DND-41 (cell line): ENCODE results near the gene STXBP4.

Experiments
- ATAC-seq: fragments of 200-7000 bp; cut with Tn5 transposase; 3 replicates; pipeline ENCODE4 v1.9.1; 2021; ENCODE audit warnings: low read depth; ENCODE audit not compliant: insufficient read depth
- DNase-seq: peaks from one replicate; pipeline ENCODE4 v3.0.0-alpha.2; 2020
- H2AFZ ChIP-seq: 2 replicates; pipeline ENCODE4 v1.6.0; 2012; ENCODE audit warnings: low read depth, low read length
- H3K27ac ChIP-seq: 2 replicates; pipeline ENCODE4 v1.5.1; 2012; ENCODE audit warnings: low read length, inconsistent platforms
- H3K27me3 ChIP-seq: fragments of 200-600 bp; sonication (generic); 2 replicates; pipeline ENCODE4 v1.6.0; 2012; ENCODE audit warnings: low read length, mild to moderate bottlenecking, inconsistent platforms; ENCODE audit not compliant: insufficient read depth, poor library complexity
- H3K36me3 ChIP-seq: 2 replicates; pipeline ENCODE4 v1.5.1; 2012; ENCODE audit warnings: low read length, inconsistent platforms; ENCODE audit not compliant: insufficient read depth
- H3K4me1 ChIP-seq: 2 replicates; pipeline ENCODE4 v1.5.1; 2012; ENCODE audit warnings: mild to moderate bottlenecking, low read length; ENCODE audit not compliant: insufficient read depth
- H3K4me2 ChIP-seq: 2 replicates; pipeline ENCODE4 v1.6.0; 2012; ENCODE audit warnings: mild to moderate bottlenecking, moderate library complexity, low read length, inconsistent platforms; ENCODE audit not compliant: insufficient read depth
- H3K4me3 ChIP-seq, 2 experiments: fragments of 200-600 bp in 1 of 2; shearing (Covaris generic) in 1 of 2; 2 replicates each; pipeline ENCODE4 v1.5.1; 2012 to 2016; ENCODE audit warnings: inconsistent platforms in 2 of 2, low read length in 2 of 2, mild to moderate bottlenecking in 2 of 2, low read depth in 1 of 2, moderate library complexity in 1 of 2
- H3K79me2 ChIP-seq: 2 replicates; pipeline ENCODE4 v1.6.0; 2012; ENCODE audit warnings: low read length, inconsistent platforms; ENCODE audit not compliant: insufficient read depth
- H3K9ac ChIP-seq: 2 replicates; pipeline ENCODE4 v1.6.0; 2012; ENCODE audit warnings: low read depth, mild to moderate bottlenecking, inconsistent platforms, low read length, moderate library complexity
- H3K9me3 ChIP-seq: 2 replicates; pipeline ENCODE4 v1.5.1; 2012; ENCODE audit warnings: low read length, moderate library complexity, mild to moderate bottlenecking, inconsistent platforms; ENCODE audit not compliant: insufficient read depth, severe bottlenecking
- H4K20me1 ChIP-seq: 2 replicates; pipeline ENCODE4 v1.6.0; 2012; ENCODE audit warnings: low read length; ENCODE audit not compliant: insufficient read depth
- EZH2 ChIP-seq: IDR thresholded peaks from 3 replicates; pipeline ENCODE4 v1.6.1; 2012; ENCODE audit warnings: borderline replicate concordance, low read depth, mild to moderate bottlenecking, moderate library complexity, low read length, inconsistent platforms; ENCODE audit not compliant: severe bottlenecking
- TF ChIP-seq, protein P1 (sequence below): IDR thresholded peaks from 2 replicates; pipeline ENCODE4 v1.5.1; 2012; ENCODE audit warnings: borderline replicate concordance, low read length, moderate library complexity, mild to moderate bottlenecking; ENCODE audit not compliant: poor library complexity, severe bottlenecking; ENCODE audit errors: extremely low read depth

STXBP4 gene, protein sequence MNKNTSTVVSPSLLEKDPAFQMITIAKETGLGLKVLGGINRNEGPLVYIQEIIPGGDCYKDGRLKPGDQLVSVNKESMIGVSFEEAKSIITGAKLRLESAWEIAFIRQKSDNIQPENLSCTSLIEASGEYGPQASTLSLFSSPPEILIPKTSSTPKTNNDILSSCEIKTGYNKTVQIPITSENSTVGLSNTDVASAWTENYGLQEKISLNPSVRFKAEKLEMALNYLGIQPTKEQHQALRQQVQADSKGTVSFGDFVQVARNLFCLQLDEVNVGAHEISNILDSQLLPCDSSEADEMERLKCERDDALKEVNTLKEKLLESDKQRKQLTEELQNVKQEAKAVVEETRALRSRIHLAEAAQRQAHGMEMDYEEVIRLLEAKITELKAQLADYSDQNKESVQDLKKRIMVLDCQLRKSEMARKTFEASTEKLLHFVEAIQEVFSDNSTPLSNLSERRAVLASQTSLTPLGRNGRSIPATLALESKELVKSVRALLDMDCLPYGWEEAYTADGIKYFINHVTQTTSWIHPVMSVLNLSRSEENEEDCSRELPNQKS

DNA sequence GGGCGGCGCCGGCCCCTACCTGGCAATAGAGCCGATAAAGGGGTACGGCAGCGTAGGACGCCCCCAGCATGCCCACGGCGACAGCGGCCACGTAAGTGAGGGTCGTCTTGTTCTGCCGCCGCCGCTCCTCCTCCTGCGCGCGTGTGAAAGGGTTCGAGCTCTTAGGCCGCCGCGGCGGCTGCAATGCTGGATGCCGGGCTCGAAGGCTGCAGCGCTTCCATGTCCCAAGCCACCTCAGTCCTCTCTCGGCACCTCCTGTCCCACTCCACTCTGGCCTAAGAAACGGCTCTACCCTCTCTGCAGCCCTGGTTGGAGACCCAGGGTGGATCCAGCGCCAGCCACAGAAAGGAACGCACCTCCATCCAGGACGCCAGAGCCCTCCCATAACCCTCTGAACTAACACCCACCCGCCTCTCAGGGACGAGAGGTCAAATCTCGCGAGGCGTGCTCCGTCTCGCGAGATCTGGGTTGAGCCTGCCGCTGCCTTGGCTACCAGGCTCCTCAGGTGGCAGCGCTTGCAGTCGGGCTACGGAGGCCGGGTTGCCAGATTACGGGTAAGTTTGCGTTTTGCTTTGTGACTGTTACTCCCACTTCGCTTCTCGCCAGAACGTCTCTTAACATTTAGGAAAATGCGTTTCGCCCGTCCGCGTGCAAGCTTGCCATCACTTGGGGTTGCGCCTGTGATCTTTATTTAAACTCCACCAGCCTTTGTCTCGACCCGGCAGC lies at the start of gene STXBP4, which contains the start of gene COX11:
STXBP4 (plus strand) TSS at position 504 of the 726 bp plus-strand sequence. CDS start 17,455 bp downstream, outside the sequence.
COX11 (minus strand) TSS at position 393 of the 726 bp plus-strand sequence; CDS start at position 385, 8 bp downstream.
- peak within 1 kb of the TSS; percentile 99 for H2AFZ ChIP-seq
- H3K36me3 ChIP-seq = peaks cover 29% of the 10 kb centered on the region
- H3K4me1 ChIP-seq = peaks cover 36% of the 10 kb centered on the region
- H3K9me3 ChIP-seq = no peaks in the 10 kb centered on the region
- peak within 1 kb of the TSS; percentile 74 for H3K4me2 ChIP-seq
- DNase-seq (peak; percentile 95), ATAC-seq (peak; percentile 97)
- peak within 1 kb of the TSS; percentile 82 for H3K27ac ChIP-seq
- H4K20me1 ChIP-seq = peaks cover 7% of the 10 kb centered on the region; the same call in 1 of the 2 replicates
- no peaks in the 10 kb centered on the region for H3K27me3 ChIP-seq
- H3K79me2 ChIP-seq = peaks cover 67% of the 10 kb centered on the region
- H3K9ac ChIP-seq = peak within 1 kb of the TSS; percentile 71
- TF ChIP-seq EZH2 = no peak
- TF ChIP-seq, protein P1, sequence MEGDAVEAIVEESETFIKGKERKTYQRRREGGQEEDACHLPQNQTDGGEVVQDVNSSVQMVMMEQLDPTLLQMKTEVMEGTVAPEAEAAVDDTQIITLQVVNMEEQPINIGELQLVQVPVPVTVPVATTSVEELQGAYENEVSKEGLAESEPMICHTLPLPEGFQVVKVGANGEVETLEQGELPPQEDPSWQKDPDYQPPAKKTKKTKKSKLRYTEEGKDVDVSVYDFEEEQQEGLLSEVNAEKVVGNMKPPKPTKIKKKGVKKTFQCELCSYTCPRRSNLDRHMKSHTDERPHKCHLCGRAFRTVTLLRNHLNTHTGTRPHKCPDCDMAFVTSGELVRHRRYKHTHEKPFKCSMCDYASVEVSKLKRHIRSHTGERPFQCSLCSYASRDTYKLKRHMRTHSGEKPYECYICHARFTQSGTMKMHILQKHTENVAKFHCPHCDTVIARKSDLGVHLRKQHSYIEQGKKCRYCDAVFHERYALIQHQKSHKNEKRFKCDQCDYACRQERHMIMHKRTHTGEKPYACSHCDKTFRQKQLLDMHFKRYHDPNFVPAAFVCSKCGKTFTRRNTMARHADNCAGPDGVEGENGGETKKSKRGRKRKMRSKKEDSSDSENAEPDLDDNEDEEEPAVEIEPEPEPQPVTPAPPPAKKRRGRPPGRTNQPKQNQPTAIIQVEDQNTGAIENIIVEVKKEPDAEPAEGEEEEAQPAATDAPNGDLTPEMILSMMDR = no peak
- peak within 1 kb of the TSS; percentile 79 to 85 for H3K4me3 ChIP-seq

DNA sequence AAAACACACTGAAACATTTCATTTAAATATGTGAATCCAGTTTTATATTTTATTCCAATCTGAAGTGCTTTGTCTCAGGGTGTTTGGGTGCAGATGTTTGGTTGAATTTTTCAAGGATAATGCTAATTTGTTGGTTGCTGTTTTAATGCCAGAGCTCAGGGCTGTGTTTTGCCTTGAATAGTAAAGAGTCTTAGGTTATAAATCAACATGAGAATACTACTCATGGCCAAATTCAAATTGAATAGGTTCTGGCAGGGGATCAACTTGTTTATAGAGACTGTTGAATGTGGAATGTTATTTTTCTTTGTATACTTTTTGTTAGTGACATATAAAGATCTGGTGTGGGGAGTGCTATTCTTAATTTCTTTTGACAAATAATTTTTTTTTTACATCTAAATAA lies 49.1 kb upstream of the STXBP4 start:
- H3K27ac ChIP-seq = no peak overlapping the region
- H3K4me2 ChIP-seq = no peak overlapping the region
- H2AFZ ChIP-seq = no peak overlapping the region
- H3K36me3 ChIP-seq = no peaks in the 10 kb centered on the region
- no peak overlapping the region for H3K4me3 ChIP-seq
- ATAC-seq = no peak
- H3K9ac ChIP-seq = no peak overlapping the region
- no peaks in the 10 kb centered on the region for H3K27me3 ChIP-seq
- no peaks in the 10 kb centered on the region for H3K4me1 ChIP-seq
- H4K20me1 ChIP-seq = no peaks in the 10 kb centered on the region
- no peak for DNase-seq
- H3K79me2 ChIP-seq = no peaks in the 10 kb centered on the region
- TF ChIP-seq EZH2 = no peak
- TF ChIP-seq, protein P1 = no peak
- H3K9me3 ChIP-seq = peaks cover 6% of the 10 kb centered on the region

DNA sequence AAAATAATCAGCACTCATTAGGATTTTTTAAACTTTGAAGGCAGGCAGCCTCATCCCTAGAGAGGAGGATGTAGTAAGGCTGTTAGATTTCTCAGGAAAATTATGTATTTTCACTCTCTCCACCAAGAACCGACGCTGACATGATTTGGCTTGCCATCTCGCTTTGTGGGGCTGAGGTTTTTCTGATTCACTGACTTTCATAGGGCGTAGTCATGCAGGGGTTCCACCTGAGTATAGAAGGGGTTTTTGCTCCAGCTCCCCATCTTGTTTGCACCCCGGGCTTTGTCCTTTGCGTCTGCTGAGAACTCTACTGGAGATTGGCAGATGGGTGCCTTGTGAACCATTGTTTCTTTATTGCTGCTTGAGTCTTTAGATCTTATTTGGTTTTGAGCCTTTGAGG lies 47.7 kb upstream of the STXBP4 start:
- H2AFZ ChIP-seq = no peak overlapping the region
- H3K27ac ChIP-seq = no peak overlapping the region
- TF ChIP-seq, protein P1 = no peak
- no peak for TF ChIP-seq EZH2
- H3K9ac ChIP-seq = no peak overlapping the region
- no peaks in the 10 kb centered on the region for H3K27me3 ChIP-seq
- H3K4me1 ChIP-seq = no peaks in the 10 kb centered on the region
- H4K20me1 ChIP-seq = no peaks in the 10 kb centered on the region
- ATAC-seq (no peak), DNase-seq (no peak)
- H3K4me3 ChIP-seq = no peak overlapping the region
- peaks cover 6% of the 10 kb centered on the region for H3K9me3 ChIP-seq
- H3K4me2 ChIP-seq = no peak overlapping the region
- H3K36me3 ChIP-seq = no peaks in the 10 kb centered on the region
- H3K79me2 ChIP-seq = no peaks in the 10 kb centered on the region
